Measurements from ENCODE around the gene ADRB1. TPM values are rescaled to one million over a fixed set of nuclear protein-coding genes. Genes with fewer than 3 reads are reported as not detected.

Gene ADRB1
- total and polyA plus RNA-seq, 4 donors = 0.05 to 0.17 (median 0.16) TPM; not detected in 1

GRCh38 chr10:113999531-113999930 is 44.1 kb upstream of the ADRB1 start:
- H3K9me3 ChIP-seq (ENCODE audit: control insufficient read depth in 4 of 4, low read length in 3 of 4) = no peaks in the 10 kb centered on the region
- H3K27me3 ChIP-seq (ENCODE audit: control insufficient read depth in 4 of 4, insufficient read depth in 4 of 4, low read length in 3 of 4) = no peaks in the 10 kb centered on the region
- TF ChIP-seq RXRA (IDR thresholded peaks at IDR 0.05) = no peak
- no peak for TF ChIP-seq RAD21 (IDR thresholded peaks at IDR 0.05)
- no peak for TF ChIP-seq TAF1 (conservative IDR thresholded peaks at IDR 0.05)
- DNase-seq (ENCODE audit: low spot score) = no peak
- H3K4me1 ChIP-seq (ENCODE audit: control insufficient read depth in 4 of 4, insufficient read depth in 4 of 4, low read length in 3 of 4) = peaks cover 3 to 13% (median 7%) of the 10 kb centered on the region in 4 donors
- WGBS = 72% methylated on average over 5 of the region's 5 CpGs
- no peak overlapping the region for H3K9ac ChIP-seq (ENCODE audit: low read depth in 1 of 2, low read length in 2 of 2)
- no peak overlapping the region for H3K27ac ChIP-seq (ENCODE audit: low read depth in 1 of 2, low read length in 2 of 2)
- no peak overlapping the region for H3K4me3 ChIP-seq (ENCODE audit: low read depth in 1 of 3, low read length in 3 of 3)
- H3K36me3 ChIP-seq (ENCODE audit: control insufficient read depth in 4 of 4, insufficient read depth in 3 of 4, low read depth in 1 of 4, low read length in 3 of 4) = no peaks in the 10 kb centered on the region

DNA sequence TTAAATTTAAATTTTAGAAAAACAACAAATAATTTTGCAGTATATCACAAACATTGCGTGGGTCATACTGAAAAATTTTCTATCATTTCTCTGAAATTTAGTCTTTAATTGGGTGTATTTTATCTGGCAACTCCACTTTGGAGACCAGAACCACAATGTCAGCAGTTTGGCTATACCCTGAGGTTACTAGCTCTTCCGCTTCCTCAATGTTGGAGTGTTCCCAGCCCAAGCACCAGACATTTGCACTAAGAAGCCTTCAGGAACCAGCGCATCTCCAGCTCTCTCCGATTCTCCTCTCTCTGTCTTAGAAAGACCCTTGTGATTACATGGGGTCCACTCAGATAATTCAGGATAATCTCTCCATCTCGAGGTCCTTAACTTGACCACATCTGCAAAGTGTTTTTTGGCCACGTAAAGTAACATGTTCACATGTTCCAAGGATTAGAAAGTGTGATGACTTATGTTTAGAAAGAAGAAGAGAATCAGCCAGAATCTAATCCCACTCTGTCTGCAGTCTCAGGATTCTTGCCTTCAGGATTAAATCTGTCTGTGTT is 43.1 kb upstream of the ADRB1 start:
- Histone ChIP-seq H3K9ac (ENCODE audit: low read depth in 1 of 2, low read length in 2 of 2) (no peak overlapping the region), H3K27me3 (ENCODE audit: control insufficient read depth in 4 of 4, insufficient read depth in 4 of 4, low read length in 3 of 4) (no peaks in the 10 kb centered on the region), H3K27ac (ENCODE audit: low read depth in 1 of 2, low read length in 2 of 2) (no peak overlapping the region), H3K4me3 (ENCODE audit: low read depth in 1 of 3, low read length in 3 of 3) (no peak overlapping the region), H3K4me1 (ENCODE audit: control insufficient read depth in 4 of 4, insufficient read depth in 4 of 4, low read length in 3 of 4) (peaks cover 0 to 4% (median 3%) of the 10 kb centered on the region in 4 donors), H3K9me3 (ENCODE audit: control insufficient read depth in 4 of 4, low read length in 3 of 4) (no peaks in the 10 kb centered on the region), H3K36me3 (ENCODE audit: control insufficient read depth in 4 of 4, insufficient read depth in 3 of 4, low read depth in 1 of 4, low read length in 3 of 4) (no peaks in the 10 kb centered on the region)
- WGBS = 90% methylated on average over 6 of the region's 6 CpGs
- TF ChIP-seq SP1 (IDR thresholded peaks at IDR 0.05) (no peak), HNF4G (IDR thresholded peaks at IDR 0.05) (no peak), YY1 (IDR thresholded peaks at IDR 0.05) (no peak), FOXA2 (IDR thresholded peaks at IDR 0.05) (no peak), NR2F2 (IDR thresholded peaks at IDR 0.05) (no peak), GABPA (IDR thresholded peaks at IDR 0.05 in 1 of 2, conservative IDR thresholded peaks at IDR 0.05 in 1 of 2) (no peak), HNF4A (conservative IDR thresholded peaks at IDR 0.05) (no peak), RAD21 (IDR thresholded peaks at IDR 0.05) (no peak), FOXA1 (IDR thresholded peaks at IDR 0.05) (no peak), EGR1 (IDR thresholded peaks at IDR 0.05; ENCODE audit: low read depth in 2 of 2) (no peak), RXRA (IDR thresholded peaks at IDR 0.05) (no peak), CTCF (IDR thresholded peaks at IDR 0.05; ENCODE audit: low read depth, low read length, missing input control) (no peak), ZBTB33 (IDR thresholded peaks at IDR 0.05) (no peak), JUND (IDR thresholded peaks at IDR 0.05) (no peak), TAF1 (conservative IDR thresholded peaks at IDR 0.05) (no peak)
- TF ChIP-seq, protein P1, sequence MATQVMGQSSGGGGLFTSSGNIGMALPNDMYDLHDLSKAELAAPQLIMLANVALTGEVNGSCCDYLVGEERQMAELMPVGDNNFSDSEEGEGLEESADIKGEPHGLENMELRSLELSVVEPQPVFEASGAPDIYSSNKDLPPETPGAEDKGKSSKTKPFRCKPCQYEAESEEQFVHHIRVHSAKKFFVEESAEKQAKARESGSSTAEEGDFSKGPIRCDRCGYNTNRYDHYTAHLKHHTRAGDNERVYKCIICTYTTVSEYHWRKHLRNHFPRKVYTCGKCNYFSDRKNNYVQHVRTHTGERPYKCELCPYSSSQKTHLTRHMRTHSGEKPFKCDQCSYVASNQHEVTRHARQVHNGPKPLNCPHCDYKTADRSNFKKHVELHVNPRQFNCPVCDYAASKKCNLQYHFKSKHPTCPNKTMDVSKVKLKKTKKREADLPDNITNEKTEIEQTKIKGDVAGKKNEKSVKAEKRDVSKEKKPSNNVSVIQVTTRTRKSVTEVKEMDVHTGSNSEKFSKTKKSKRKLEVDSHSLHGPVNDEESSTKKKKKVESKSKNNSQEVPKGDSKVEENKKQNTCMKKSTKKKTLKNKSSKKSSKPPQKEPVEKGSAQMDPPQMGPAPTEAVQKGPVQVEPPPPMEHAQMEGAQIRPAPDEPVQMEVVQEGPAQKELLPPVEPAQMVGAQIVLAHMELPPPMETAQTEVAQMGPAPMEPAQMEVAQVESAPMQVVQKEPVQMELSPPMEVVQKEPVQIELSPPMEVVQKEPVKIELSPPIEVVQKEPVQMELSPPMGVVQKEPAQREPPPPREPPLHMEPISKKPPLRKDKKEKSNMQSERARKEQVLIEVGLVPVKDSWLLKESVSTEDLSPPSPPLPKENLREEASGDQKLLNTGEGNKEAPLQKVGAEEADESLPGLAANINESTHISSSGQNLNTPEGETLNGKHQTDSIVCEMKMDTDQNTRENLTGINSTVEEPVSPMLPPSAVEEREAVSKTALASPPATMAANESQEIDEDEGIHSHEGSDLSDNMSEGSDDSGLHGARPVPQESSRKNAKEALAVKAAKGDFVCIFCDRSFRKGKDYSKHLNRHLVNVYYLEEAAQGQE (IDR thresholded peaks at IDR 0.05) = no peak
- TF ChIP-seq, protein P2, sequence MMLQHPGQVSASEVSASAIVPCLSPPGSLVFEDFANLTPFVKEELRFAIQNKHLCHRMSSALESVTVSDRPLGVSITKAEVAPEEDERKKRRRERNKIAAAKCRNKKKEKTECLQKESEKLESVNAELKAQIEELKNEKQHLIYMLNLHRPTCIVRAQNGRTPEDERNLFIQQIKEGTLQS (IDR thresholded peaks at IDR 0.05) = no peak
- TF ChIP-seq, protein P3, sequence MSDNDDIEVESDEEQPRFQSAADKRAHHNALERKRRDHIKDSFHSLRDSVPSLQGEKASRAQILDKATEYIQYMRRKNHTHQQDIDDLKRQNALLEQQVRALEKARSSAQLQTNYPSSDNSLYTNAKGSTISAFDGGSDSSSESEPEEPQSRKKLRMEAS (IDR thresholded peaks at IDR 0.05) = no peak
- no peak for DNase-seq (ENCODE audit: low spot score)

All from liver (tissue), 9 donors.